ENCODE measurements around the gene DAPK1.

GRCh38 chr9:87703636-87704276, 206.1 kb downstream of the DAPK1 start:
- TF ChIP-seq, protein P1, sequence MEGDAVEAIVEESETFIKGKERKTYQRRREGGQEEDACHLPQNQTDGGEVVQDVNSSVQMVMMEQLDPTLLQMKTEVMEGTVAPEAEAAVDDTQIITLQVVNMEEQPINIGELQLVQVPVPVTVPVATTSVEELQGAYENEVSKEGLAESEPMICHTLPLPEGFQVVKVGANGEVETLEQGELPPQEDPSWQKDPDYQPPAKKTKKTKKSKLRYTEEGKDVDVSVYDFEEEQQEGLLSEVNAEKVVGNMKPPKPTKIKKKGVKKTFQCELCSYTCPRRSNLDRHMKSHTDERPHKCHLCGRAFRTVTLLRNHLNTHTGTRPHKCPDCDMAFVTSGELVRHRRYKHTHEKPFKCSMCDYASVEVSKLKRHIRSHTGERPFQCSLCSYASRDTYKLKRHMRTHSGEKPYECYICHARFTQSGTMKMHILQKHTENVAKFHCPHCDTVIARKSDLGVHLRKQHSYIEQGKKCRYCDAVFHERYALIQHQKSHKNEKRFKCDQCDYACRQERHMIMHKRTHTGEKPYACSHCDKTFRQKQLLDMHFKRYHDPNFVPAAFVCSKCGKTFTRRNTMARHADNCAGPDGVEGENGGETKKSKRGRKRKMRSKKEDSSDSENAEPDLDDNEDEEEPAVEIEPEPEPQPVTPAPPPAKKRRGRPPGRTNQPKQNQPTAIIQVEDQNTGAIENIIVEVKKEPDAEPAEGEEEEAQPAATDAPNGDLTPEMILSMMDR (IDR thresholded peaks at IDR 0.05), result no peak
- no peak for TF ChIP-seq ZFX (IDR thresholded peaks at IDR 0.05; ENCODE audit: borderline replicate concordance)

Measured in 22Rv1 (cell line).